ENCODE data around the gene CD4. TPM values are rescaled to one million over a fixed set of nuclear protein-coding genes. Genes with fewer than 3 reads are reported as not detected.

CD4 gene
- total RNA-seq, 1 experiment from 2014 or later = 0.42 TPM

GRCh38 chr12:6766651-6767349 lies 22.5 kb upstream of the CD4 start (continued):
- TF ChIP-seq, protein P1, sequence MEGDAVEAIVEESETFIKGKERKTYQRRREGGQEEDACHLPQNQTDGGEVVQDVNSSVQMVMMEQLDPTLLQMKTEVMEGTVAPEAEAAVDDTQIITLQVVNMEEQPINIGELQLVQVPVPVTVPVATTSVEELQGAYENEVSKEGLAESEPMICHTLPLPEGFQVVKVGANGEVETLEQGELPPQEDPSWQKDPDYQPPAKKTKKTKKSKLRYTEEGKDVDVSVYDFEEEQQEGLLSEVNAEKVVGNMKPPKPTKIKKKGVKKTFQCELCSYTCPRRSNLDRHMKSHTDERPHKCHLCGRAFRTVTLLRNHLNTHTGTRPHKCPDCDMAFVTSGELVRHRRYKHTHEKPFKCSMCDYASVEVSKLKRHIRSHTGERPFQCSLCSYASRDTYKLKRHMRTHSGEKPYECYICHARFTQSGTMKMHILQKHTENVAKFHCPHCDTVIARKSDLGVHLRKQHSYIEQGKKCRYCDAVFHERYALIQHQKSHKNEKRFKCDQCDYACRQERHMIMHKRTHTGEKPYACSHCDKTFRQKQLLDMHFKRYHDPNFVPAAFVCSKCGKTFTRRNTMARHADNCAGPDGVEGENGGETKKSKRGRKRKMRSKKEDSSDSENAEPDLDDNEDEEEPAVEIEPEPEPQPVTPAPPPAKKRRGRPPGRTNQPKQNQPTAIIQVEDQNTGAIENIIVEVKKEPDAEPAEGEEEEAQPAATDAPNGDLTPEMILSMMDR (IDR thresholded peaks at IDR 0.05 in 2 of 3, conservative IDR thresholded peaks at IDR 0.05 in 1 of 3; ENCODE audit: borderline replicate concordance in 1 of 3, insufficient read depth in 1 of 3, low read depth in 2 of 3, low read length in 2 of 3) = peak in 2 of 3 experiments; percentile 56 to 59; a peak in 4 of 6 replicates
- TF ChIP-seq POLR2AphosphoS5 (IDR thresholded peaks at IDR 0.05; ENCODE audit: low read depth, low read length) = no peak; the same call in 1 of the 2 replicates
- peak; percentile 51 for TF ChIP-seq YY1 (IDR thresholded peaks at IDR 0.05; ENCODE audit: extremely low read depth, insufficient replicate concordance, low read depth, low read length)

DNA sequence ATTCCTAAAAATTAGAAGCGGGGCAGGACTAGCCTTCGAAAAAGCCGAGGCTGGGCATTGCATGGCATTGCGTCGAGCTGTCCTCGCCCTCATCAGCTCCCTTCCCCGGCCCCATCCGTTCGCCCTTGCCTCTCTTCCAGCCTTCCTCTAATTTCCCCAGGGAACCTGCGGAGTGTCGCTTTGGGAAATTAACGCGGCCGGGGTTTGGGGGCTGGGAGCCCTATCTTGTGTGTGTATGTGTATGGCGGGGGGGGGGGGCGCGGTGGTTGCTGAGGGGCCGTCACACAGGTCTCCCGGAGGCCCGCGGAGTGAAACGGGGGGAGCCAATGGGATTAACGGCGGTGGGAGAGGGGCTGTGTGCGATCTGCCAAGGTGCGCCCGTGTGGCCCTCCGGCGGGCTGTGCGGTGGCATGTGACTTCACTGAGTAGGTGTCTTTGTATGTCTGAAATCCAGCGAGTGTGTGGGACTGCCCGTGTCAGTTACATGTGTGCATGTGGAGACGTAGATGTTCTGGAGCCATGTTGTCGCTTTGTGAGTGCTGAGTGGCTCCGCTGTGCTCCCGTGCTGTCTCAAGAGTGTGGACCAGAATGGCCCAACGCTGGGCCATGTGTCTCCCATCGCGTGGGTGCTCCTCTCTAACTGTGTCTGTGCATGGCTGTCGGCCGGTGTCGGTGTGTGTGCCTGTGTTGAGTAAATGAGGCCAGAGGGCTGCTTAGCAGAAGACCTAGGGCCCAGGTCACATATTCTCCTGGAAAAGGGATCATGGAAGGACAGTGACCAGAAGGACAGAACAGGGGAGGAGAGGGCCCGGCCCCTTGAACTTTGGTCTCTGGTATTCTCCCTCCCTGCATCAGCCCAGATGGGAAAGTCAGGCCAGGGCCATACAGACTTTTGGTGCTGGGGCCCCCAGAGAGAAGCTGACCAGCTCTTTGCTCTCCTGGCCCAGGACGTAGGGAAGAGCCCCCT lies 21.7 kb upstream of the CD4 start:
- H4K20me1 ChIP-seq (ENCODE audit: insufficient read depth) = no peaks in the 10 kb centered on the region
- peak overlapping the region; percentile 84 for H3K9ac ChIP-seq (ENCODE audit: low read length)
- peak overlapping the region; percentile 85 to 90 for H3K4me3 ChIP-seq (replicated peaks in 1 of 2; ENCODE audit: low read depth in 1 of 2, low read length in 2 of 2)
- H3K36me3 ChIP-seq (ENCODE audit: control insufficient read depth in 1 of 2, insufficient read depth in 2 of 2, low read length in 2 of 2) = peaks cover 9 to 13% of the 10 kb centered on the region in 2 experiments; a peak in 3 of 4 replicates
- ChIA-PET POLR2A (interaction anchor here (1.0 to 3.0 kb wide), 6 partner anchors 13 to 195 kb away, joined by 3 to 41 read pairs (median 13); partner anchors contain the start of genes CDCA3, COPS7A, MLF2 and USP5), CTCF (interaction anchor here (1.0 to 3.0 kb wide), 7 partner anchors 10 to 85 kb away, joined by 3 to 53 read pairs (median 3); partner anchors contain the start of genes MLF2, P3H3 and USP5), RAD21 (ENCODE audit: low non-redundant PET in 1 of 2, low total read pairs in 2 of 2, uncharacterized antibody in 2 of 2, unreplicated experiment in 2 of 2) (no interaction called here)
- H3K9me3 ChIP-seq (ENCODE audit: control insufficient read depth in 1 of 2, insufficient read depth in 1 of 2, low read depth in 1 of 2, low read length in 2 of 2) = no peaks in the 10 kb centered on the region
- H3K27me3 ChIP-seq (ENCODE audit: insufficient read depth, low read length) = no peaks in the 10 kb centered on the region
- no peak for ATAC-seq
- H3K79me2 ChIP-seq (ENCODE audit: insufficient read depth, low read length) = peaks cover 29% of the 10 kb centered on the region
- peaks cover 45 to 75% of the 10 kb centered on the region in 2 experiments for H3K4me1 ChIP-seq (ENCODE audit: control insufficient read depth in 1 of 2, insufficient read depth in 2 of 2, low read length in 2 of 2)
- peak overlapping the region; percentile 72 for H3K27ac ChIP-seq (ENCODE audit: low read depth, low read length)
- peak overlapping the region; percentile 95 for H3K4me2 ChIP-seq (ENCODE audit: low read length)
- H3K9me2 ChIP-seq (ENCODE audit: insufficient read depth) = no peaks in the 10 kb centered on the region
- no peak for DNase-seq (ENCODE audit: low read depth, low spot score)
- no peak overlapping the region for H2AFZ ChIP-seq (ENCODE audit: low read depth, low read length, poor library complexity, severe bottlenecking)
- no TSS peak for BruUV-seq (replicated peaks)
- intact Hi-C loops (cut with micrococcal nuclease) = loop anchor here (2.0 kb wide), 1 partner anchor 15 kb away; the partner anchor contains the start of gene MLF2
- no peak for TF ChIP-seq POLR2AphosphoS5 (IDR thresholded peaks at IDR 0.05; ENCODE audit: low read depth, low read length)
- no peak for TF ChIP-seq TCF7L2 (IDR thresholded peaks at IDR 0.05; ENCODE audit: borderline replicate concordance, extremely low read depth, insufficient read depth, insufficient read length)
- no peak for TF ChIP-seq RAD21 (IDR thresholded peaks at IDR 0.05; ENCODE audit: low read depth)
- no peak for TF ChIP-seq EZH2phosphoT487 (IDR thresholded peaks at IDR 0.05; ENCODE audit: borderline replicate concordance)
- no peak for TF ChIP-seq SP1 (IDR thresholded peaks at IDR 0.05; ENCODE audit: low read depth)
- TF ChIP-seq SRF (IDR thresholded peaks at IDR 0.05; ENCODE audit: low read depth) = no peak
- no peak for TF ChIP-seq FOSL1 (IDR thresholded peaks at IDR 0.05; ENCODE audit: low read depth)
- TF ChIP-seq, protein P2, sequence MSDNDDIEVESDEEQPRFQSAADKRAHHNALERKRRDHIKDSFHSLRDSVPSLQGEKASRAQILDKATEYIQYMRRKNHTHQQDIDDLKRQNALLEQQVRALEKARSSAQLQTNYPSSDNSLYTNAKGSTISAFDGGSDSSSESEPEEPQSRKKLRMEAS (IDR thresholded peaks at IDR 0.05) = no peak
- TF ChIP-seq, protein P3, sequence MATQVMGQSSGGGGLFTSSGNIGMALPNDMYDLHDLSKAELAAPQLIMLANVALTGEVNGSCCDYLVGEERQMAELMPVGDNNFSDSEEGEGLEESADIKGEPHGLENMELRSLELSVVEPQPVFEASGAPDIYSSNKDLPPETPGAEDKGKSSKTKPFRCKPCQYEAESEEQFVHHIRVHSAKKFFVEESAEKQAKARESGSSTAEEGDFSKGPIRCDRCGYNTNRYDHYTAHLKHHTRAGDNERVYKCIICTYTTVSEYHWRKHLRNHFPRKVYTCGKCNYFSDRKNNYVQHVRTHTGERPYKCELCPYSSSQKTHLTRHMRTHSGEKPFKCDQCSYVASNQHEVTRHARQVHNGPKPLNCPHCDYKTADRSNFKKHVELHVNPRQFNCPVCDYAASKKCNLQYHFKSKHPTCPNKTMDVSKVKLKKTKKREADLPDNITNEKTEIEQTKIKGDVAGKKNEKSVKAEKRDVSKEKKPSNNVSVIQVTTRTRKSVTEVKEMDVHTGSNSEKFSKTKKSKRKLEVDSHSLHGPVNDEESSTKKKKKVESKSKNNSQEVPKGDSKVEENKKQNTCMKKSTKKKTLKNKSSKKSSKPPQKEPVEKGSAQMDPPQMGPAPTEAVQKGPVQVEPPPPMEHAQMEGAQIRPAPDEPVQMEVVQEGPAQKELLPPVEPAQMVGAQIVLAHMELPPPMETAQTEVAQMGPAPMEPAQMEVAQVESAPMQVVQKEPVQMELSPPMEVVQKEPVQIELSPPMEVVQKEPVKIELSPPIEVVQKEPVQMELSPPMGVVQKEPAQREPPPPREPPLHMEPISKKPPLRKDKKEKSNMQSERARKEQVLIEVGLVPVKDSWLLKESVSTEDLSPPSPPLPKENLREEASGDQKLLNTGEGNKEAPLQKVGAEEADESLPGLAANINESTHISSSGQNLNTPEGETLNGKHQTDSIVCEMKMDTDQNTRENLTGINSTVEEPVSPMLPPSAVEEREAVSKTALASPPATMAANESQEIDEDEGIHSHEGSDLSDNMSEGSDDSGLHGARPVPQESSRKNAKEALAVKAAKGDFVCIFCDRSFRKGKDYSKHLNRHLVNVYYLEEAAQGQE (IDR thresholded peaks at IDR 0.05; ENCODE audit: low read depth) = no peak
- no peak for TF ChIP-seq ZFX (IDR thresholded peaks at IDR 0.05)
- TF ChIP-seq CEBPB (IDR thresholded peaks at IDR 0.05; ENCODE audit: low read depth) = no peak
- no peak for TF ChIP-seq ELF1 (IDR thresholded peaks at IDR 0.05; ENCODE audit: borderline replicate concordance, low read depth)
